ENCODE results near the gene COL6A2.

The COL6A2 gene

GRCh38 chr21:46095814-46096595 is 1.9 kb upstream of the COL6A2 start:
- TF ChIP-seq YY1 (IDR thresholded peaks at IDR 0.05; ENCODE audit: low read depth), result no peak
- TF ChIP-seq, protein P1, sequence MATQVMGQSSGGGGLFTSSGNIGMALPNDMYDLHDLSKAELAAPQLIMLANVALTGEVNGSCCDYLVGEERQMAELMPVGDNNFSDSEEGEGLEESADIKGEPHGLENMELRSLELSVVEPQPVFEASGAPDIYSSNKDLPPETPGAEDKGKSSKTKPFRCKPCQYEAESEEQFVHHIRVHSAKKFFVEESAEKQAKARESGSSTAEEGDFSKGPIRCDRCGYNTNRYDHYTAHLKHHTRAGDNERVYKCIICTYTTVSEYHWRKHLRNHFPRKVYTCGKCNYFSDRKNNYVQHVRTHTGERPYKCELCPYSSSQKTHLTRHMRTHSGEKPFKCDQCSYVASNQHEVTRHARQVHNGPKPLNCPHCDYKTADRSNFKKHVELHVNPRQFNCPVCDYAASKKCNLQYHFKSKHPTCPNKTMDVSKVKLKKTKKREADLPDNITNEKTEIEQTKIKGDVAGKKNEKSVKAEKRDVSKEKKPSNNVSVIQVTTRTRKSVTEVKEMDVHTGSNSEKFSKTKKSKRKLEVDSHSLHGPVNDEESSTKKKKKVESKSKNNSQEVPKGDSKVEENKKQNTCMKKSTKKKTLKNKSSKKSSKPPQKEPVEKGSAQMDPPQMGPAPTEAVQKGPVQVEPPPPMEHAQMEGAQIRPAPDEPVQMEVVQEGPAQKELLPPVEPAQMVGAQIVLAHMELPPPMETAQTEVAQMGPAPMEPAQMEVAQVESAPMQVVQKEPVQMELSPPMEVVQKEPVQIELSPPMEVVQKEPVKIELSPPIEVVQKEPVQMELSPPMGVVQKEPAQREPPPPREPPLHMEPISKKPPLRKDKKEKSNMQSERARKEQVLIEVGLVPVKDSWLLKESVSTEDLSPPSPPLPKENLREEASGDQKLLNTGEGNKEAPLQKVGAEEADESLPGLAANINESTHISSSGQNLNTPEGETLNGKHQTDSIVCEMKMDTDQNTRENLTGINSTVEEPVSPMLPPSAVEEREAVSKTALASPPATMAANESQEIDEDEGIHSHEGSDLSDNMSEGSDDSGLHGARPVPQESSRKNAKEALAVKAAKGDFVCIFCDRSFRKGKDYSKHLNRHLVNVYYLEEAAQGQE (IDR thresholded peaks at IDR 0.05; ENCODE audit: low read depth), result no peak
- no peak for TF ChIP-seq EP300 (IDR thresholded peaks at IDR 0.05; ENCODE audit: borderline replicate concordance)
- TF ChIP-seq TEAD4 (IDR thresholded peaks at IDR 0.05), result no peak
- TF ChIP-seq TCF12 (IDR thresholded peaks at IDR 0.05; ENCODE audit: low read depth), result no peak
- TF ChIP-seq CEBPB (IDR thresholded peaks at IDR 0.05), result no peak
- TF ChIP-seq EGR1 (IDR thresholded peaks at IDR 0.05), result no peak
- TF ChIP-seq, protein P2, sequence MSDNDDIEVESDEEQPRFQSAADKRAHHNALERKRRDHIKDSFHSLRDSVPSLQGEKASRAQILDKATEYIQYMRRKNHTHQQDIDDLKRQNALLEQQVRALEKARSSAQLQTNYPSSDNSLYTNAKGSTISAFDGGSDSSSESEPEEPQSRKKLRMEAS (IDR thresholded peaks at IDR 0.05), result no peak
- TF ChIP-seq USF1 (IDR thresholded peaks at IDR 0.05), result no peak
- TF ChIP-seq FOXM1 (IDR thresholded peaks at IDR 0.05; ENCODE audit: borderline replicate concordance, low read depth), result no peak
- no peak for TF ChIP-seq RAD21 (IDR thresholded peaks at IDR 0.05; ENCODE audit: low read depth)
- TF ChIP-seq TAF1 (IDR thresholded peaks at IDR 0.05; ENCODE audit: low read depth), result no peak
- TF ChIP-seq ZBTB7A (IDR thresholded peaks at IDR 0.05; ENCODE audit: low read depth), result no peak
- TF ChIP-seq NFIC (IDR thresholded peaks at IDR 0.05), result no peak
- TF ChIP-seq CREB1 (IDR thresholded peaks at IDR 0.05; ENCODE audit: low read depth), result no peak

DNA sequence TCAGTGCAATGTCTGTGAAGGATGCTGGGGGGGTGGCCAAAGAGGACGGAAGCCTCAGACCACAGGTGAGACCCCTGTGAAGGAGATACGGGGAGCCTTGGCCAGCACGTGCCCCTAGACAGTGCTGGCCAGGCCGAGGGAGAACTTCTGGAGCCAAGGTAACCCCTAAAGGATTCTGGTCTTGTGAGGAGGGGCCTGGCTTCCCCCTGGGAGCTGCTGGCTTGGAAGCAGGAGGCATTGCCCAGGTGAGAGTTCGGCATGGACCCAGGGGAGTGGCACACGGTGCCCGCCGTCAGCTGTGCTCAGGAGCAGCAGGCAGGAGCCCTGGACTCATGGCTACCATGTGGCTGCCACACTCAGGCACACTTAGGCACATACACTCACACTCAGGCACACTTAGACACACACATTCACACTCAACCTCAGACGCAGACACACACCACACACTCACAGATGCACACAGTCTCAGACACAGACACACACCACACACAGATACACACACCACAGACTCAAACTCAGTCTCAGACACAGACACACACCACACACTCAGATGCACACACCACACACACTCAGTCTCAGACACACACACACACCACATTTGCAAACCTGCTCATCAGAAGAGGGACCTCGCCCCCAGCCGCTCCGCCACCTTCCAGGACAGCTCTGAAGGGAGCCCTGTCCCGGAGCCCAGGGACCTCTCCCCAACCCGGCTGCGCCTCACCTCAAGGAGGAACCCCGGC is 1.1 kb upstream of the COL6A2 start:
- no peak for TF ChIP-seq FOXM1 (IDR thresholded peaks at IDR 0.05; ENCODE audit: borderline replicate concordance, low read depth)
- TF ChIP-seq, protein P1 (IDR thresholded peaks at IDR 0.05; ENCODE audit: low read depth), result no peak
- TF ChIP-seq, protein P2 (IDR thresholded peaks at IDR 0.05), result no peak
- TF ChIP-seq TAF1 (IDR thresholded peaks at IDR 0.05; ENCODE audit: low read depth), result no peak
- TF ChIP-seq TEAD4 (IDR thresholded peaks at IDR 0.05), result no peak
- no peak for TF ChIP-seq NFIC (IDR thresholded peaks at IDR 0.05)
- no peak for TF ChIP-seq EGR1 (IDR thresholded peaks at IDR 0.05)
- no peak for TF ChIP-seq ZBTB7A (IDR thresholded peaks at IDR 0.05; ENCODE audit: low read depth)
- TF ChIP-seq EP300 (IDR thresholded peaks at IDR 0.05; ENCODE audit: borderline replicate concordance), result no peak
- no peak for TF ChIP-seq TCF12 (IDR thresholded peaks at IDR 0.05; ENCODE audit: low read depth)
- TF ChIP-seq RAD21 (IDR thresholded peaks at IDR 0.05; ENCODE audit: low read depth), result no peak
- TF ChIP-seq CREB1 (IDR thresholded peaks at IDR 0.05; ENCODE audit: low read depth), result no peak
- no peak for TF ChIP-seq CEBPB (IDR thresholded peaks at IDR 0.05)

DNA sequence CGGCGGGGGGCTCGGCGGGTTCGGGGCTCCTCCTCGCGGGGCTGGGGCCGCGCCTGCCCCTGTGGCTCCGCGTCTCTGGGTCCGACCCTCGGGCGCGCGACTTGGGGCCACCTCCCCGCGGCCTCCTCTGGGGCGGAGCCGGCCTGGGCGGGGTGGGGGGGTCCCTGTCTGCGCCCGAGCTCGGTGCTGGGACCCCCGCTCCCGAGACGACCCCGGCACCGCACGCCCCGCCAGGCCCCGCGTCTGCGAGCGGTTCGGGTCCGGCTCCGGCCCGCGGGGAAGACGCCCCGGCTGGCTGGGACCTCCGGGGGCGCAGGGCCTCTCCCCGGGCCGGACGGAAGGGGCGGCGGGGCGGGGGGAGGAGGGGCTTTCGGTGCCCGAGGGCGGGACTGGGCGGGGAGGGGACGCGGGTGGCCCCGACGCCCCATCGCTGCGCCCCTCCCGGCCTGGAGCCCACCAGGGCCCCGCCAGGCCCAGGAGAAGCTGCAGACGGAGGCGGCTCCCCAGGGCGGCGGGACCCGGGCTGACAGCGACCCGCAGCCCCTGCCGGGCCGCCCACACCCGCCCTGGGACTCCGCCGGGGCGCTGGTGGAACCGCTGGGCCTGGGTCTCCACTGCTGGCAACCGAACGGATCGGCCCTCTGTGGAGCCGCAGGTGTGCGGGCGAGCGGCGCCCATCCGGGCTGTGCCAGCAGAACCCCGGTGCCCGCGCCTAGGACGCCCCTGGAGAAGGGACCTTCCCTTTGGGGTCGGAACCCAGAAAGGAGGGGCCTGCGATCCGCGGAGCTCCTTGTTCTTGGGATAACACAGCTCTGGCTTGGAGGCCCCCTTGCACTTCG is 610 bp downstream of the COL6A2 start:
- TF ChIP-seq NFIC (IDR thresholded peaks at IDR 0.05), result no peak
- no peak for TF ChIP-seq CEBPB (IDR thresholded peaks at IDR 0.05)
- no peak for TF ChIP-seq CREB1 (IDR thresholded peaks at IDR 0.05; ENCODE audit: low read depth)
- no peak for TF ChIP-seq RAD21 (IDR thresholded peaks at IDR 0.05; ENCODE audit: low read depth)
- no peak for TF ChIP-seq EP300 (IDR thresholded peaks at IDR 0.05; ENCODE audit: borderline replicate concordance)
- no peak for TF ChIP-seq FOXM1 (IDR thresholded peaks at IDR 0.05; ENCODE audit: borderline replicate concordance, low read depth)
- no peak for TF ChIP-seq TEAD4 (IDR thresholded peaks at IDR 0.05)
- no peak for TF ChIP-seq YY1 (IDR thresholded peaks at IDR 0.05; ENCODE audit: low read depth)
- TF ChIP-seq ZBTB7A (IDR thresholded peaks at IDR 0.05; ENCODE audit: low read depth), result no peak; the same call in 1 of the 2 replicates
- TF ChIP-seq, protein P2 (IDR thresholded peaks at IDR 0.05), result no peak
- TF ChIP-seq EGR1 (IDR thresholded peaks at IDR 0.05), result no peak
- no peak for TF ChIP-seq TCF12 (IDR thresholded peaks at IDR 0.05; ENCODE audit: low read depth)
- TF ChIP-seq, protein P1 (IDR thresholded peaks at IDR 0.05; ENCODE audit: low read depth), result no peak

All from Ishikawa (cell line).